ENCODE data around the gene CFAP52.

DNA sequence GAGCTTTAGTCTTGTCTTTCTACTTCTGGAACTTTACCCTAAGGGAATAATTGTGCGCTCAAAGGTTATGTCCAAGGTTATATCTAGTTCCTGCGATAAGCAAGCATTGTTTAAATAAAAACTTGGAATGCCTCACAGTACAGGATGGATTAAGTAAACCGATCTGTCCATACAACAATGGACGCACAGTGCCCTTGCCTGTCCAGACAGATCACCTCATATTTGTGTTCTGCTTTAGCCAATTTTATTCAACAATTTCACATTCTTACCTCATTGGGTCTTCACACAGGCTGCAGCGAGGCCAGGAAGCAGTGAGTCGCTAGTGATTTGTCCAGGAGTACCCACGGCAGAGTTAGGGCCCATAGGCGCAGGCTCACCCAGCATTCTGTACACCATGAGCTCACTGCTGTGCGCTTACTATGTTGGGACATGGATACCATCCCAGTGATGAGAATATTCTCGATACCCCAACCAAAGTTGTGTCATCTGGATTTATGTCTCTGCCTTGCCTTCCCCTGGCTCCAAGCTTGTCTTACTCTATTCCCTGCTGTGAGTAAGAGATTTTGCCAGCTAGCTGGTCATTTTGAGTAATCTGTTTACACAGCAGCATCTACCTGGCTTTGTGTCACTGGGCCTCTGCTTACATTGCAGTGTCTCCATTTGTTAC is 108.6 kb downstream of the CFAP52 start:
- TF ChIP-seq, protein P1, sequence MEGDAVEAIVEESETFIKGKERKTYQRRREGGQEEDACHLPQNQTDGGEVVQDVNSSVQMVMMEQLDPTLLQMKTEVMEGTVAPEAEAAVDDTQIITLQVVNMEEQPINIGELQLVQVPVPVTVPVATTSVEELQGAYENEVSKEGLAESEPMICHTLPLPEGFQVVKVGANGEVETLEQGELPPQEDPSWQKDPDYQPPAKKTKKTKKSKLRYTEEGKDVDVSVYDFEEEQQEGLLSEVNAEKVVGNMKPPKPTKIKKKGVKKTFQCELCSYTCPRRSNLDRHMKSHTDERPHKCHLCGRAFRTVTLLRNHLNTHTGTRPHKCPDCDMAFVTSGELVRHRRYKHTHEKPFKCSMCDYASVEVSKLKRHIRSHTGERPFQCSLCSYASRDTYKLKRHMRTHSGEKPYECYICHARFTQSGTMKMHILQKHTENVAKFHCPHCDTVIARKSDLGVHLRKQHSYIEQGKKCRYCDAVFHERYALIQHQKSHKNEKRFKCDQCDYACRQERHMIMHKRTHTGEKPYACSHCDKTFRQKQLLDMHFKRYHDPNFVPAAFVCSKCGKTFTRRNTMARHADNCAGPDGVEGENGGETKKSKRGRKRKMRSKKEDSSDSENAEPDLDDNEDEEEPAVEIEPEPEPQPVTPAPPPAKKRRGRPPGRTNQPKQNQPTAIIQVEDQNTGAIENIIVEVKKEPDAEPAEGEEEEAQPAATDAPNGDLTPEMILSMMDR (IDR thresholded peaks at IDR 0.05; ENCODE audit: borderline replicate concordance, extremely low read depth, low read length, poor library complexity, severe bottlenecking): no peak
- TF ChIP-seq EZH2 (IDR thresholded peaks at IDR 0.05; ENCODE audit: borderline replicate concordance, low read depth, low read length, severe bottlenecking): no peak
